ENCODE results near the gene UNC45A. TPM values are rescaled to one million over a fixed set of nuclear protein-coding genes. Genes with fewer than 3 reads are reported as not detected.
"Not testable (repeated sequence)": the region's sequence is repeated elsewhere in the genome, so short reads cannot be mapped to it uniquely, and the experiment has no call there.

UNC45A gene
- total RNA-seq, 4 donors from 2014 or later: 63.7 to 116 (median 100) TPM

DNA sequence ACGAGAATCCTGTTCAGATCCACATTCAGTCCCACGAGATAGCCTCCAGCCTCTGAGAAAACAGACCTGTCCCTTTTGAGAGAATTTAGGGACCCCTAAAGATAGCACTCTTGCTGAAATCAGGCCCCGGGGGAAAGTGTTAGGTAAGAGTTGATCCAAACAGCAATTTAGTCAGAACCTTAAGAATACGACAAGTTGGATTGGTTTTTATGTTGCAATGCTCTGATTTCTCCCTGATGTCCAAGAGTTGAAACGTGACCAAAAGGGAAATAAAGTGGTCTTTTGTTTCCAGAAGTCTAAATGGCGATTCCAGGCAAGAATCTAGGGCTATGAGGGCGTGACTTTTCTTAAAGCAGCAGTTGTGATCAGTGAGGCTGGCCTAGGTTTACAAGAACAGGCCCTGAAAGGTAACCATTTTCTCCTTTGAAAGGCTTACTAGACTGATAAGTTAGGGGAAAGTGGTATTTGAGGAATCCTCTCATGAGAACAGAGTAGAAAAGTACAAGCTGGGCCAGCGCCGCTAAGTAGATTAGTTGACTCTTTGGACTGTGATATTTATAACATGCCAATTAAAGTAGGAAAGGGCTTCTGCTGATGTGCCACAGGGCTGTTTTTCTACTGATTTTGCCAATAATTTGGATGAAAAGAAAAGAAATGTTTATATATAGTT is 27.1 kb upstream of the UNC45A start:
- Histone ChIP-seq H3K36me3 (peaks cover 0 to 83% of the 10 kb centered on the region in 2 donors), H3K9me3 (no peaks in the 10 kb centered on the region), H3K27me3 (no peaks in the 10 kb centered on the region), H3K4me3 (no peak overlapping the region), H3K27ac (peak overlapping the region in 3 of 4 donors; percentile 3 to 44 (median 15)), H3K4me1 (peaks cover 0 to 59% (median 8%) of the 10 kb centered on the region in 3 donors)
- WGBS, 2 donors (ENCODE audit: low coverage in 1 of 2): 69 to 82% methylated on average over 6 to 8 of the region's 9 CpGs
- ATAC-seq: peak; percentile 10
- TF ChIP-seq POLR2AphosphoS5 (IDR thresholded peaks at IDR 0.05): no peak
- TF ChIP-seq EP300 (IDR thresholded peaks at IDR 0.05): no peak
- TF ChIP-seq POLR2A (IDR thresholded peaks at IDR 0.05): no peak
- TF ChIP-seq CTCF (IDR thresholded peaks at IDR 0.05): no peak

GRCh38 chr15:90909449-90909848 is 25.6 kb upstream of the UNC45A start:
- H3K9me3 ChIP-seq, H3K27ac ChIP-seq, H3K27me3 ChIP-seq, ATAC-seq, H3K4me3 ChIP-seq: not testable (repeated sequence)
- peaks cover 0 to 98% of the 10 kb centered on the region in 2 donors for H3K36me3 ChIP-seq
- peaks cover 0 to 45% (median 0%) of the 10 kb centered on the region in 3 donors for H3K4me1 ChIP-seq
- WGBS, 2 donors (ENCODE audit: low coverage in 1 of 2): 76 to 80% methylated on average over 1 to 9 of the region's 11 CpGs

DNA sequence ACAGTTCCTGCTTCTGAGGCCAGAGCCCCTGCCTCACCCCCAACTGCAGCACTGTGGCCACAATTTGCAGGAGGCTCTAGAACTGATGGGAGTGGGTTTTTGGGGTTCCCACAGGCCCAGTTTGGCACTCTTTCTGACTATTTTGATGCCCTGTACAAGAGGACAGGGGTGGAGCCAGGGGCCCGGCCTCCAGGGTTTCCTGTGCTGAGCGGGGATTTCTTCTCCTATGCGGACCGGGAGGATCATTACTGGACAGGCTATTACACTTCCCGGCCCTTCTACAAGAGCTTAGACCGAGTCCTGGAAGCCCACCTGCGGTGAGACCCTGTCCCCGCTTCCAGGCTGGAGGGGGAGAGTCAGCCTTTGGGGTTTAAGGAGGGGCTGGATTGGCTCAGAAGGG is 25.1 kb upstream of the UNC45A start:
- H3K36me3 ChIP-seq: peaks cover 0 to 100% of the 10 kb centered on the region in 2 donors
- WGBS, 2 donors (ENCODE audit: low coverage in 1 of 2): no CpG with 5 or more reads among the region's 8 CpGs
- no peak overlapping the region for H3K4me3 ChIP-seq
- no peak for ATAC-seq
- no peaks in the 10 kb centered on the region for H3K9me3 ChIP-seq
- H3K27me3 ChIP-seq: no peaks in the 10 kb centered on the region
- H3K27ac ChIP-seq: no peak overlapping the region
- H3K4me1 ChIP-seq: peaks cover 0 to 40% (median 0%) of the 10 kb centered on the region in 3 donors
- TF ChIP-seq POLR2A (IDR thresholded peaks at IDR 0.05): no peak
- TF ChIP-seq POLR2AphosphoS5 (IDR thresholded peaks at IDR 0.05): no peak
- no peak for TF ChIP-seq CTCF (IDR thresholded peaks at IDR 0.05)
- TF ChIP-seq EP300 (IDR thresholded peaks at IDR 0.05): no peak

DNA sequence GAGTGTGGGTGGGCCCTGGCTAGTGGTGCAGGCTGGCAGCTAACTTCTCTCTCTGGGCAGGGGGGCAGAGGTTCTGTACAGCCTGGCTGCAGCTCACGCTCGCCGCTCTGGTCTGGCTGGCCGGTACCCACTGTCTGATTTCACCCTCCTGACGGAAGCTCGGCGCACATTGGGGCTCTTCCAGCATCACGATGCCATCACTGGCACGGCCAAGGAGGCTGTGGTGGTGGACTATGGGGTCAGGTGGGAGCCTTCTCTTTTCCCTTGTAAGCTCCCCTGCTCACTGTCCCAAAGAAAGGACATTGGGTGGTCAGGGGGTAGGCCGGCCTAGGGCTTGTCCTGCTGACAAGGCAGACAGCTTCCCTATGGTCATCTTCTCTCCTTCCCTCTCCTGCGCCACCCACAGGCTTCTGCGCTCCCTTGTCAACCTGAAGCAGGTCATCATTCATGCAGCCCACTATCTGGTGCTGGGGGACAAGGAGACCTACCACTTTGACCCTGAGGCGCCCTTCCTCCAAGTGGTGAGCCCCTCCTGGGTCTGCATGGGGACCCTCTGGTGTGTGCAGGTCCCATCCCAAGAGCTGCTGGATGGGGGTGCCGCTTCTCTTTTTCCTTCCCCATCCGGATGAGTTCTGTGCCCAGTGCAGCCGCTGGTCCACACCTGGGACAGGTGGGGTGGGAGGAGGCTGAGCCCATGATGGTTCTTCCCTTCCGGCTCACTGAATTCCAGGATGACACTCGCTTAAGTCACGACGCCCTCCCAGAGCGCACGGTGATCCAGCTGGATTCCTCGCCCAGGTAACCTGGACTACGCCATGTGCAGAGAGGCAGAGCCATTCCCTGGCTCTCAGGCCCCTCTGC is 24.4 kb upstream of the UNC45A start:
- ATAC-seq: no peak
- WGBS, 2 donors (ENCODE audit: low coverage in 1 of 2): 60 to 84% methylated on average over 1 to 6 of the region's 24 CpGs
- H3K27me3 ChIP-seq: no peaks in the 10 kb centered on the region
- no peak overlapping the region for H3K4me3 ChIP-seq
- H3K4me1 ChIP-seq: peaks cover 0 to 33% (median 0%) of the 10 kb centered on the region in 3 donors
- H3K36me3 ChIP-seq: peaks cover 0 to 100% of the 10 kb centered on the region in 2 donors
- no peak overlapping the region for H3K27ac ChIP-seq
- TF ChIP-seq POLR2A (IDR thresholded peaks at IDR 0.05): no peak
- TF ChIP-seq EP300 (IDR thresholded peaks at IDR 0.05): no peak
- TF ChIP-seq POLR2AphosphoS5 (IDR thresholded peaks at IDR 0.05): no peak
- TF ChIP-seq CTCF (IDR thresholded peaks at IDR 0.05): no peak
- no peaks in the 10 kb centered on the region for H3K9me3 ChIP-seq

- Histone ChIP-seq H3K36me3 (peaks cover 0 to 100% of the 10 kb centered on the region in 2 donors), H3K27ac (no peak overlapping the region), H3K27me3 (no peaks in the 10 kb centered on the region), H3K9me3 (no peaks in the 10 kb centered on the region), H3K4me1 (peaks cover 0 to 27% (median 0%) of the 10 kb centered on the region in 3 donors), H3K4me3 (no peak overlapping the region)
- ATAC-seq: no peak
- TF ChIP-seq POLR2A (IDR thresholded peaks at IDR 0.05) (no peak), CTCF (IDR thresholded peaks at IDR 0.05) (no peak), POLR2AphosphoS5 (IDR thresholded peaks at IDR 0.05) (no peak), EP300 (IDR thresholded peaks at IDR 0.05) (no peak)
- 88% methylated on average over 4 of the region's 19 CpGs; no CpG with 5 or more reads in 1 of the 2 donors for WGBS, 2 donors (ENCODE audit: low coverage in 1 of 2)
These were observed 23.8 kb upstream of the UNC45A start for GRCh38 chr15:90911302-90911623.
